ENCODE results near the gene KLF2.

The KLF2 gene

GRCh38 chr19:16370641-16371391 is 46.2 kb downstream of the KLF2 start:
- H3K9me3 ChIP-seq (ENCODE audit: control insufficient read depth, low read length), result no peaks in the 10 kb centered on the region
- H3K18ac ChIP-seq (ENCODE audit: low read depth in 1 of 2, low read length in 2 of 2), result no peak overlapping the region
- DNase-seq, result no peak
- no peak overlapping the region for H2BK120ac ChIP-seq (ENCODE audit: low read depth, low read length)
- no peak overlapping the region for H2AFZ ChIP-seq (ENCODE audit: low read depth, low read length)
- no peak overlapping the region for H2AK5ac ChIP-seq (ENCODE audit: low read length, severe bottlenecking)
- no peak overlapping the region for H3K4me2 ChIP-seq (ENCODE audit: low read length, poor library complexity, severe bottlenecking)
- H3K14ac ChIP-seq (ENCODE audit: low read length in 2 of 2), result no peak overlapping the region
- H4K91ac ChIP-seq (ENCODE audit: low read length), result no peak overlapping the region
- no peak overlapping the region for H2BK12ac ChIP-seq (ENCODE audit: low read length in 2 of 2)
- peaks cover 43% of the 10 kb centered on the region for H3K79me1 ChIP-seq (replicated peaks; ENCODE audit: low read length, poor library complexity, severe bottlenecking)
- peaks cover 23% of the 10 kb centered on the region for H3K4me1 ChIP-seq (ENCODE audit: control insufficient read depth, insufficient read depth, low read depth, low read length)
- no peak overlapping the region for H3K9ac ChIP-seq (ENCODE audit: low read length)
- H2BK5ac ChIP-seq (ENCODE audit: low read depth, low read length, poor library complexity, severe bottlenecking), result no peak overlapping the region
- no peak overlapping the region for H4K8ac ChIP-seq (ENCODE audit: low read length)
- no peaks in the 10 kb centered on the region for H3K27me3 ChIP-seq (ENCODE audit: control insufficient read depth in 1 of 2, insufficient read depth in 1 of 2, low read length in 2 of 2)
- no peak overlapping the region for H3K4me3 ChIP-seq (ENCODE audit: insufficient read depth in 1 of 2, low read depth in 1 of 2, low read length in 2 of 2)
- H3K4ac ChIP-seq (ENCODE audit: low read depth in 1 of 2, low read length in 2 of 2), result no peak overlapping the region
- H2BK15ac ChIP-seq (ENCODE audit: low read depth, poor library complexity, severe bottlenecking), result no peak overlapping the region
- H3K23ac ChIP-seq (ENCODE audit: low read length in 2 of 2), result no peak overlapping the region
- 91% methylated on average over 15 of the region's 15 CpGs for WGBS
- H3K27ac ChIP-seq (ENCODE audit: low read length, poor library complexity, severe bottlenecking), result no peak overlapping the region
- H3K36me3 ChIP-seq (ENCODE audit: control insufficient read depth in 1 of 2, insufficient read depth in 2 of 2, low read depth in 1 of 2, low read length in 2 of 2), result peaks cover 37 to 56% of the 10 kb centered on the region in 2 experiments

- DNase-seq, result no peak
- no peak overlapping the region for H4K8ac ChIP-seq (ENCODE audit: low read length)
- peaks cover 41 to 61% of the 10 kb centered on the region in 2 experiments for H3K36me3 ChIP-seq (ENCODE audit: control insufficient read depth in 1 of 2, insufficient read depth in 2 of 2, low read depth in 1 of 2, low read length in 2 of 2)
- H3K14ac ChIP-seq (ENCODE audit: low read length in 2 of 2), result no peak overlapping the region
- no peak overlapping the region for H3K4ac ChIP-seq (ENCODE audit: low read depth in 1 of 2, low read length in 2 of 2)
- no peak overlapping the region for H3K27ac ChIP-seq (ENCODE audit: low read length, poor library complexity, severe bottlenecking)
- H3K4me3 ChIP-seq (ENCODE audit: insufficient read depth in 1 of 2, low read depth in 1 of 2, low read length in 2 of 2), result no peak overlapping the region
- 88% methylated on average over 18 of the region's 18 CpGs for WGBS
- no peak overlapping the region for H2AK5ac ChIP-seq (ENCODE audit: low read length, severe bottlenecking)
- H3K27me3 ChIP-seq (ENCODE audit: control insufficient read depth in 1 of 2, insufficient read depth in 1 of 2, low read length in 2 of 2), result no peaks in the 10 kb centered on the region
- no peak overlapping the region for H3K4me2 ChIP-seq (ENCODE audit: low read length, poor library complexity, severe bottlenecking)
- H3K4me1 ChIP-seq (ENCODE audit: control insufficient read depth, insufficient read depth, low read depth, low read length), result peaks cover 23% of the 10 kb centered on the region
- H2BK5ac ChIP-seq (ENCODE audit: low read depth, low read length, poor library complexity, severe bottlenecking), result no peak overlapping the region
- H3K23ac ChIP-seq (ENCODE audit: low read length in 2 of 2), result no peak overlapping the region
- peaks cover 44% of the 10 kb centered on the region for H3K79me1 ChIP-seq (replicated peaks; ENCODE audit: low read length, poor library complexity, severe bottlenecking)
- no peak overlapping the region for H3K9ac ChIP-seq (ENCODE audit: low read length)
- no peak overlapping the region for H3K18ac ChIP-seq (ENCODE audit: low read depth in 1 of 2, low read length in 2 of 2)
- H2BK15ac ChIP-seq (ENCODE audit: low read depth, poor library complexity, severe bottlenecking), result no peak overlapping the region
- no peak overlapping the region for H4K91ac ChIP-seq (ENCODE audit: low read length)
- no peak overlapping the region for H2AFZ ChIP-seq (ENCODE audit: low read depth, low read length)
- no peak overlapping the region for H2BK12ac ChIP-seq (ENCODE audit: low read length in 2 of 2)
- H2BK120ac ChIP-seq (ENCODE audit: low read depth, low read length), result no peak overlapping the region
- no peaks in the 10 kb centered on the region for H3K9me3 ChIP-seq (ENCODE audit: control insufficient read depth, low read length)
Observed at GRCh38 chr19:16371540-16371986, 46.9 kb downstream of the KLF2 start.

- Histone ChIP-seq H2BK5ac (ENCODE audit: low read depth, low read length, poor library complexity, severe bottlenecking) (no peak overlapping the region), H3K79me1 (replicated peaks; ENCODE audit: low read length, poor library complexity, severe bottlenecking) (peaks cover 46% of the 10 kb centered on the region), H2AK5ac (ENCODE audit: low read length, severe bottlenecking) (no peak overlapping the region), H3K9ac (ENCODE audit: low read length) (peak overlapping the region; percentile 72), H2BK15ac (ENCODE audit: low read depth, poor library complexity, severe bottlenecking) (no peak overlapping the region), H3K4me2 (ENCODE audit: low read length, poor library complexity, severe bottlenecking) (no peak overlapping the region), H3K14ac (ENCODE audit: low read length in 2 of 2) (peak overlapping the region in 1 of 2 experiments; percentile 73), H3K18ac (ENCODE audit: low read depth in 1 of 2, low read length in 2 of 2) (peak overlapping the region; percentile 1 to 79), H3K23ac (ENCODE audit: low read length in 2 of 2) (no peak overlapping the region), H3K27ac (ENCODE audit: low read length, poor library complexity, severe bottlenecking) (no peak overlapping the region), H4K8ac (ENCODE audit: low read length) (no peak overlapping the region), H3K9me3 (ENCODE audit: control insufficient read depth, low read length) (no peaks in the 10 kb centered on the region), H2AFZ (ENCODE audit: low read depth, low read length) (no peak overlapping the region), H3K4me1 (ENCODE audit: control insufficient read depth, insufficient read depth, low read depth, low read length) (peaks cover 23% of the 10 kb centered on the region), H3K36me3 (ENCODE audit: control insufficient read depth in 1 of 2, insufficient read depth in 2 of 2, low read depth in 1 of 2, low read length in 2 of 2) (peaks cover 48 to 68% of the 10 kb centered on the region in 2 experiments), H3K4me3 (ENCODE audit: insufficient read depth in 1 of 2, low read depth in 1 of 2, low read length in 2 of 2) (no peak overlapping the region), H4K91ac (ENCODE audit: low read length) (no peak overlapping the region), H3K4ac (ENCODE audit: low read depth in 1 of 2, low read length in 2 of 2) (peak overlapping the region in 1 of 2 experiments; percentile 40), H3K27me3 (ENCODE audit: control insufficient read depth in 1 of 2, insufficient read depth in 1 of 2, low read length in 2 of 2) (no peaks in the 10 kb centered on the region), H2BK120ac (ENCODE audit: low read depth, low read length) (no peak overlapping the region), H2BK12ac (ENCODE audit: low read length in 2 of 2) (peak overlapping the region in 1 of 2 experiments; percentile 46)
- DNase-seq, result no peak
- WGBS, result 94% methylated on average over 17 of the region's 17 CpGs
Observed at GRCh38 chr19:16372065-16372915, 47.7 kb downstream of the KLF2 start.

- no peak overlapping the region for H2AFZ ChIP-seq (ENCODE audit: low read depth, low read length)
- H3K18ac ChIP-seq (ENCODE audit: low read depth in 1 of 2, low read length in 2 of 2), result peak overlapping the region; percentile 25 to 79
- no peak overlapping the region for H4K91ac ChIP-seq (ENCODE audit: low read length)
- H3K4me3 ChIP-seq (ENCODE audit: insufficient read depth in 1 of 2, low read depth in 1 of 2, low read length in 2 of 2), result no peak overlapping the region
- H3K36me3 ChIP-seq (ENCODE audit: control insufficient read depth in 1 of 2, insufficient read depth in 2 of 2, low read depth in 1 of 2, low read length in 2 of 2), result peaks cover 48 to 76% of the 10 kb centered on the region in 2 experiments
- H3K4ac ChIP-seq (ENCODE audit: low read depth in 1 of 2, low read length in 2 of 2), result peak overlapping the region; percentile 10 to 29
- peak overlapping the region; percentile 12 to 46 for H2BK12ac ChIP-seq (ENCODE audit: low read length in 2 of 2)
- H3K79me1 ChIP-seq (replicated peaks; ENCODE audit: low read length, poor library complexity, severe bottlenecking), result peaks cover 53% of the 10 kb centered on the region
- no peak overlapping the region for H3K23ac ChIP-seq (ENCODE audit: low read length in 2 of 2)
- H2BK5ac ChIP-seq (ENCODE audit: low read depth, low read length, poor library complexity, severe bottlenecking), result no peak overlapping the region
- peak overlapping the region; percentile 8 for H2AK5ac ChIP-seq (ENCODE audit: low read length, severe bottlenecking)
- H3K14ac ChIP-seq (ENCODE audit: low read length in 2 of 2), result peak overlapping the region in 1 of 2 experiments; percentile 73
- peaks cover 27% of the 10 kb centered on the region for H3K4me1 ChIP-seq (ENCODE audit: control insufficient read depth, insufficient read depth, low read depth, low read length)
- H3K27me3 ChIP-seq (ENCODE audit: control insufficient read depth in 1 of 2, insufficient read depth in 1 of 2, low read length in 2 of 2), result no peaks in the 10 kb centered on the region
- H3K9ac ChIP-seq (ENCODE audit: low read length), result peak overlapping the region; percentile 72
- H2BK120ac ChIP-seq (ENCODE audit: low read depth, low read length), result no peak overlapping the region
- no peaks in the 10 kb centered on the region for H3K9me3 ChIP-seq (ENCODE audit: control insufficient read depth, low read length)
- no peak for DNase-seq
- no peak overlapping the region for H3K27ac ChIP-seq (ENCODE audit: low read length, poor library complexity, severe bottlenecking)
- no peak overlapping the region for H3K4me2 ChIP-seq (ENCODE audit: low read length, poor library complexity, severe bottlenecking)
- no peak overlapping the region for H4K8ac ChIP-seq (ENCODE audit: low read length)
- no peak overlapping the region for H2BK15ac ChIP-seq (ENCODE audit: low read depth, poor library complexity, severe bottlenecking)
- 71% methylated on average over 12 of the region's 12 CpGs for WGBS
Observed at GRCh38 chr19:16373079-16373478, 48.5 kb downstream of the KLF2 start.
